ENCODE measurements around the gene PTPN9.

The PTPN9 gene

DNA sequence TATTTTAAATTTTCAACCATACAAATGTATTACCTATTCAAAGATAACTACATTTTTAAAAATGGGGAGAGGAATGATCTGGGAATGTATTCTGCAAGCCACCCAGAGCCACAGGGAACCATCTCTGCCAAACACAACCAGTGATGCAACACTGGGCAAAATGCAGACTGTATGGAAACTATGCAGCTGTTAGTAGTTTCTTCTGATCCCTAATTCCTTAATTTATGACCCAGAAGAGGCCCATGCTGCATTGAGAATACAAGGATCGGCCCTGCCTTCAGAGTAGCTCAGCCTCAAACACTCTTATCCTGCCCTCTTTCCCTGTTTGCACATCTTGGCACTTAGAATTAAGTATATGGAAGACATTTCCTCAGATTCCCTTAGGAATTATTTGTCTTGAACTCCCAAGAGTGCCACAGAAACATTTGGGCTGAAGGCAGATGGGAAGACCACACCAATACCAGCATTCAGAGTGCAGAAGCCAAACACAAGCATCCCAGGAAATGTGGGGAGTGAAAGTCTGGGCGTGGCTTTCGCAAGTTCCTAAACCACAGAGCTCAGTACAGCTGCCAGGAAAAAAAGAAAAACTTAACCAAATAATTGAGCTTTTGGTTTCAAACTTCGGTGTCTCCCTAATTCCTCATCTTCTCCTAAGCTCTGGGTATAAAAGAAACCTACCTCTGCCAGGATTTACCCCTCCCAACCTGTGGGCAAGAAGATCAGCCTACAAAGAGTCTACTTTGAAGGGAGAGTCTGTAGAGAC, 41.1 kb upstream of the PTPN9 start:
- Histone ChIP-seq H2AFZ (ENCODE audit: low read depth) (no peak overlapping the region), H3K9ac (no peak overlapping the region), H3K4me2 (no peak overlapping the region), H3K4me1 (ENCODE audit: low read depth, poor library complexity, severe bottlenecking) (peaks cover 22% of the 10 kb centered on the region), H3K36me3 (ENCODE audit: insufficient read depth) (no peaks in the 10 kb centered on the region; the same call in 1 of the 2 replicates), H4K20me1 (ENCODE audit: insufficient read depth) (no peaks in the 10 kb centered on the region), H3K27ac (no peak overlapping the region), H3K79me2 (ENCODE audit: insufficient read depth, low read depth) (no peaks in the 10 kb centered on the region), H3K4me3 (IDR thresholded peaks at IDR 0.05; ENCODE audit: insufficient read depth, low read depth, low read length) (no peak overlapping the region), H3K27me3 (ENCODE audit: insufficient read depth, low read depth) (no peaks in the 10 kb centered on the region)
- TF ChIP-seq, protein P1, sequence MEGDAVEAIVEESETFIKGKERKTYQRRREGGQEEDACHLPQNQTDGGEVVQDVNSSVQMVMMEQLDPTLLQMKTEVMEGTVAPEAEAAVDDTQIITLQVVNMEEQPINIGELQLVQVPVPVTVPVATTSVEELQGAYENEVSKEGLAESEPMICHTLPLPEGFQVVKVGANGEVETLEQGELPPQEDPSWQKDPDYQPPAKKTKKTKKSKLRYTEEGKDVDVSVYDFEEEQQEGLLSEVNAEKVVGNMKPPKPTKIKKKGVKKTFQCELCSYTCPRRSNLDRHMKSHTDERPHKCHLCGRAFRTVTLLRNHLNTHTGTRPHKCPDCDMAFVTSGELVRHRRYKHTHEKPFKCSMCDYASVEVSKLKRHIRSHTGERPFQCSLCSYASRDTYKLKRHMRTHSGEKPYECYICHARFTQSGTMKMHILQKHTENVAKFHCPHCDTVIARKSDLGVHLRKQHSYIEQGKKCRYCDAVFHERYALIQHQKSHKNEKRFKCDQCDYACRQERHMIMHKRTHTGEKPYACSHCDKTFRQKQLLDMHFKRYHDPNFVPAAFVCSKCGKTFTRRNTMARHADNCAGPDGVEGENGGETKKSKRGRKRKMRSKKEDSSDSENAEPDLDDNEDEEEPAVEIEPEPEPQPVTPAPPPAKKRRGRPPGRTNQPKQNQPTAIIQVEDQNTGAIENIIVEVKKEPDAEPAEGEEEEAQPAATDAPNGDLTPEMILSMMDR (conservative IDR thresholded peaks at IDR 0.05; ENCODE audit: low read depth, low read length) = no peak

DNA sequence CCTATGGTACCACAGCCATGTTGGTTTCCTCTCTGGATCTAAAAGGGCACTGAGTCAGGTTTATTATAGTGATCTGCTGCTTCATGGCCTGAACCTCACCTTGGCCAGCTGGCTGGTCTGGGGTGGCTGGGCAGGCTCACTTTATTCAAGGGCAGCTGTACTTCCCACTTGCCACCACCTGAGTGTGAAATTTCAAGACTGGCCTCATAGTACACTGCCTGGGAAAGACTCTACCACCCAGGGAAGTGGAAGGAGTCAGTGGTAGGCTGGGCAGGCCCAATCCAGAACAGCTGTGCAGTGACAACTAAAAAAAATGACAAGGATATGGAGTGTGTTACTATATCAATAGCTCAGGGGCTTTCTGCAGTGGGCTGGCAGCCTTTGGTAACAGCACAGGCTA, 37.7 kb upstream of the PTPN9 start:
- Histone ChIP-seq H3K4me2 (no peak overlapping the region), H3K27me3 (ENCODE audit: insufficient read depth, low read depth) (no peaks in the 10 kb centered on the region), H2AFZ (ENCODE audit: low read depth) (no peak overlapping the region), H3K36me3 (ENCODE audit: insufficient read depth) (no peaks in the 10 kb centered on the region; the same call in 1 of the 2 replicates), H3K4me3 (IDR thresholded peaks at IDR 0.05; ENCODE audit: insufficient read depth, low read depth, low read length) (no peak overlapping the region), H3K79me2 (ENCODE audit: insufficient read depth, low read depth) (no peaks in the 10 kb centered on the region), H3K9ac (no peak overlapping the region), H3K27ac (no peak overlapping the region), H4K20me1 (ENCODE audit: insufficient read depth) (no peaks in the 10 kb centered on the region), H3K4me1 (ENCODE audit: low read depth, poor library complexity, severe bottlenecking) (peaks cover 15% of the 10 kb centered on the region)
- TF ChIP-seq, protein P1 (conservative IDR thresholded peaks at IDR 0.05; ENCODE audit: low read depth, low read length) = no peak

GRCh38 chr15:75606711-75607699, 27.9 kb upstream of the PTPN9 start:
- Histone ChIP-seq H3K4me2 (no peak overlapping the region), H3K27ac (no peak overlapping the region), H2AFZ (ENCODE audit: low read depth) (no peak overlapping the region), H3K79me2 (ENCODE audit: insufficient read depth, low read depth) (no peaks in the 10 kb centered on the region), H3K4me1 (ENCODE audit: low read depth, poor library complexity, severe bottlenecking) (no peaks in the 10 kb centered on the region), H3K9ac (no peak overlapping the region), H3K27me3 (ENCODE audit: insufficient read depth, low read depth) (no peaks in the 10 kb centered on the region), H3K36me3 (ENCODE audit: insufficient read depth) (no peaks in the 10 kb centered on the region), H3K4me3 (IDR thresholded peaks at IDR 0.05; ENCODE audit: insufficient read depth, low read depth, low read length) (no peak overlapping the region), H4K20me1 (ENCODE audit: insufficient read depth) (no peaks in the 10 kb centered on the region)
- TF ChIP-seq, protein P1 (conservative IDR thresholded peaks at IDR 0.05; ENCODE audit: low read depth, low read length) = no peak

DNA sequence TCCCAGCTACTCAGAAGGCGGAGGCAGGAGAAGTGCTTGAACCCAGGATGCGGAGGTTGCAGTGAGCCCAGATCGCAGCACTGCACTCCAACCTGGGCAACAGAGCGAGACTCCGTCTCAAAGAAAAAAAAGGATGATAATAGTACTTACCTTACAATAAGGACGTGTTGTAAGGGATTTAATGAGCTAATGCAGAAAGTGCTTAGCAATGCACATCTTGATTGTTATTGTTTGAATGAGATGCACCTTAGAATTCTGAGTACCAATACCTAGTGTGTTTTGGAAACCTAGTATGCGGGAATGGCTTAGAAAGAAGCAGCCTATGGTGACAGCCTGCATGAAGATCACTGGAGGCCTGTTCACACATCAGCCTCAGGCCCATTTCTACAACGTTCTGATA, 26.9 kb upstream of the PTPN9 start:
- no peak overlapping the region for H3K4me2 ChIP-seq
- no peak overlapping the region for H3K4me3 ChIP-seq (IDR thresholded peaks at IDR 0.05; ENCODE audit: insufficient read depth, low read depth, low read length)
- no peak overlapping the region for H3K27ac ChIP-seq
- no peak overlapping the region for H2AFZ ChIP-seq (ENCODE audit: low read depth)
- no peak overlapping the region for H3K9ac ChIP-seq
- H3K4me1 ChIP-seq (ENCODE audit: low read depth, poor library complexity, severe bottlenecking) = no peaks in the 10 kb centered on the region
- no peaks in the 10 kb centered on the region for H3K79me2 ChIP-seq (ENCODE audit: insufficient read depth, low read depth)
- no peaks in the 10 kb centered on the region for H4K20me1 ChIP-seq (ENCODE audit: insufficient read depth)
- no peaks in the 10 kb centered on the region for H3K27me3 ChIP-seq (ENCODE audit: insufficient read depth, low read depth)
- no peaks in the 10 kb centered on the region for H3K36me3 ChIP-seq (ENCODE audit: insufficient read depth)
- TF ChIP-seq, protein P1 (conservative IDR thresholded peaks at IDR 0.05; ENCODE audit: low read depth, low read length) = no peak
